Motor neuron (in vitro differentiated cells): Measurements from ENCODE around the gene KDSR. TPM values are rescaled to one million over a fixed set of nuclear protein-coding genes. Genes with fewer than 3 reads are reported as not detected.

ENCODE experiments used
- total RNA-seq, 8 experiments: library from RNA; unstranded; fragments of 300-600 nt; gene quantifications; 2 replicates each; pipeline versions ENCODE4 v1.2.3 to v1.2.4, GENCODE V29; 2022

KDSR gene
- total RNA-seq, 8 experiments from 2014 or later = 12.3 to 28.1 (median 21.4) TPM

Other genes starting within 250 kb of the KDSR start
- 10 to 100 TPM in 1 of 8 experiments, 1 to 10 TPM in 6, under 1 TPM in 1; 0.97 to 29.2 (median 5.8) TPM for gene BCL2, start 47.4 kb downstream of the KDSR start, total RNA-seq
- 10 to 100 TPM; 21.1 to 47.2 (median 35.3) TPM for gene VPS4B, start 55.3 kb upstream of the KDSR start, total RNA-seq
- under 1 TPM in 3 of 8 experiments, not detected in 5; 0.21 to 0.66 (median 0.41) TPM for gene SERPINB5, start 109.8 kb upstream of the KDSR start, total RNA-seq
- gene SERPINB12, start 175.2 kb upstream of the KDSR start, total RNA-seq = under 1 TPM in 1 of 8 experiments, not detected in 7; 0.21 TPM
- gene SERPINB13, start 220.1 kb upstream of the KDSR start, total RNA-seq = under 1 TPM in 5 of 8 experiments, not detected in 3; 0.18 to 0.76 (median 0.73) TPM